Natural killer cell (primary cell): ENCODE data around the gene CCDC40. TPM values are rescaled to one million over a fixed set of nuclear protein-coding genes. Genes with fewer than 3 reads are reported as not detected.
A peak's percentile ranks its signal among the peaks of the same experiment; 100 is the strongest.

Experiments used
- ATAC-seq, 3 donors: fragments of 150-1000 bp in 2 of 3; fragments of 200-7000 bp in 1 of 3; cut with Tn5 transposase; 1 replicate in 1 of 3; 2 replicates in 2 of 3; pipeline ENCODE4 v1.10.0; 2021; ENCODE audit warnings: mild to moderate bottlenecking in 2 of 3, moderate library complexity in 2 of 3
- DNase-seq, 2 donors: peaks; one replicate each; pipeline versions ENCODE4 v3.0.0 to v3.0.0-alpha.2; 2013 to 2021; ENCODE audit warnings: mixed read lengths in 1 of 2
- H3K27ac ChIP-seq: one replicate; pipeline ENCODE4 v1.5.1; 2013; ENCODE audit warnings: mild to moderate bottlenecking, low read length
- H3K27me3 ChIP-seq: one replicate; pipeline ENCODE4 v1.6.1; 2013; ENCODE audit warnings: low read length; ENCODE audit not compliant: control insufficient read depth, insufficient read depth
- H3K36me3 ChIP-seq: one replicate; pipeline ENCODE4 v1.6.1; 2013; ENCODE audit warnings: low read length; ENCODE audit not compliant: control insufficient read depth, insufficient read depth
- H3K4me1 ChIP-seq: one replicate; pipeline ENCODE4 v1.6.1; 2013; ENCODE audit warnings: low read length; ENCODE audit not compliant: control insufficient read depth, insufficient read depth
- H3K4me3 ChIP-seq: one replicate; pipeline ENCODE4 v1.5.1; 2013; ENCODE audit warnings: low read length
- H3K9me3 ChIP-seq: one replicate; pipeline ENCODE4 v1.6.1; 2013; ENCODE audit warnings: low read length; ENCODE audit not compliant: control insufficient read depth, insufficient read depth
- H3K27ac Mint-ChIP-seq, 2 donors: one replicate each; pipeline ENCODE4 v1.8.0; 2022; ENCODE audit warnings: mild to moderate bottlenecking in 2 of 2, mixed read lengths in 2 of 2, moderate library complexity in 1 of 2
- H3K27me3 Mint-ChIP-seq, 2 donors: one replicate each; pipeline ENCODE4 v1.8.0; 2022; ENCODE audit warnings: low read depth in 2 of 2, mixed read lengths in 2 of 2
- H3K36me3 Mint-ChIP-seq: one replicate; pipeline ENCODE4 v1.8.0; 2022; ENCODE audit warnings: mixed read lengths
- H3K4me1 Mint-ChIP-seq, 2 donors: one replicate each; pipeline ENCODE4 v1.8.0; 2022; ENCODE audit warnings: mixed read lengths in 2 of 2
- H3K4me3 Mint-ChIP-seq: one replicate; pipeline ENCODE4 v1.8.0; 2022; ENCODE audit warnings: mild to moderate bottlenecking, moderate library complexity, mixed read lengths
- H3K9me3 Mint-ChIP-seq, 2 donors: one replicate each; pipeline ENCODE4 v1.8.0; 2022; ENCODE audit warnings: mixed read lengths in 2 of 2
- WGBS: methylation state at CpG from one replicate; pipeline ENCODE4 v1.1.7; 2013; ENCODE audit warnings: missing lambda C conversion rate; ENCODE audit not compliant: insufficient coverage; 5-methylcytosine and 5-hydroxymethylcytosine counted together
- intact Hi-C: fragments of 100-400 bp; cut with micrococcal nuclease; formaldehyde crosslinking; loops from one replicate; pipeline ENCODE4 v1.14.2; 2022
- total RNA-seq, 4 donors: library from RNA; stranded (reverse); fragments of 120-200 nt in 1 of 4; gene quantifications; one replicate each; pipeline versions ENCODE4 v1.2.3 to v1.2.4, GENCODE V29; 2013 to 2022
- TF ChIP-seq, protein P1 (sequence below): fragments of 200-600 bp; IDR thresholded peaks from one replicate; pipeline ENCODE4 v1.8.0; 2022; ENCODE audit warnings: antibody characterized with exemption

The CCDC40 gene
- total RNA-seq, 3 donors from 2014 or later (not counting 1 experiment from before 2014, with no cell fraction given) = 0.95 to 2.4 (median 1.5) TPM

DNA sequence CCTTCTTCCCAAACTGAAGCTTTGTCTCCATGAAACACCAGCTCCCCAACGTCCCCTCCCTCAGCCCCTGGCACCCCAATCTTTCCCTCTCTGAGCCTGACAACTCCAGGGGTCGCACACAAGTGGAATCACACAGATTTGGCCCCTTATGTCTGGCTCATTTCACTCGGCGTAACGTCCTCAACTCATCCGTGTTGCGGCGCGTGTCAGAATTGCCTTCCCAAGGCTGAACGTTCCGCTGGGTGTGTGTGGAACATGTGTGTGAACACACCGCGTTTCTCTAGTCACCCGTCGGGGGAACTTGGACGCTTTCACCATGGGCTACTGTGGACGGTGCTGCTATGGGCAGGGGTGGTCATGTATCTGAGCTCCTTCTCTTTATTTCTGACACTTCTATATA, 45.7 kb upstream of the CCDC40 start:
- WGBS = 95% methylated on average over 17 of the region's 17 CpGs
- TF ChIP-seq, protein P1, sequence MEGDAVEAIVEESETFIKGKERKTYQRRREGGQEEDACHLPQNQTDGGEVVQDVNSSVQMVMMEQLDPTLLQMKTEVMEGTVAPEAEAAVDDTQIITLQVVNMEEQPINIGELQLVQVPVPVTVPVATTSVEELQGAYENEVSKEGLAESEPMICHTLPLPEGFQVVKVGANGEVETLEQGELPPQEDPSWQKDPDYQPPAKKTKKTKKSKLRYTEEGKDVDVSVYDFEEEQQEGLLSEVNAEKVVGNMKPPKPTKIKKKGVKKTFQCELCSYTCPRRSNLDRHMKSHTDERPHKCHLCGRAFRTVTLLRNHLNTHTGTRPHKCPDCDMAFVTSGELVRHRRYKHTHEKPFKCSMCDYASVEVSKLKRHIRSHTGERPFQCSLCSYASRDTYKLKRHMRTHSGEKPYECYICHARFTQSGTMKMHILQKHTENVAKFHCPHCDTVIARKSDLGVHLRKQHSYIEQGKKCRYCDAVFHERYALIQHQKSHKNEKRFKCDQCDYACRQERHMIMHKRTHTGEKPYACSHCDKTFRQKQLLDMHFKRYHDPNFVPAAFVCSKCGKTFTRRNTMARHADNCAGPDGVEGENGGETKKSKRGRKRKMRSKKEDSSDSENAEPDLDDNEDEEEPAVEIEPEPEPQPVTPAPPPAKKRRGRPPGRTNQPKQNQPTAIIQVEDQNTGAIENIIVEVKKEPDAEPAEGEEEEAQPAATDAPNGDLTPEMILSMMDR = no peak
- Mint-ChIP-seq H3K4me3 (peak overlapping the region; percentile 43), H3K36me3 (no peaks in the 10 kb centered on the region), H3K4me1 (peaks cover 9 to 13% of the 10 kb centered on the region in 2 donors), H3K27ac (no peak overlapping the region), H3K27me3 (peaks cover 8 to 18% of the 10 kb centered on the region in 2 donors), H3K9me3 (no peaks in the 10 kb centered on the region)
- ATAC-seq = no peak
- Histone ChIP-seq H3K27me3 (peaks cover 6% of the 10 kb centered on the region), H3K4me3 (no peak overlapping the region), H3K9me3 (no peaks in the 10 kb centered on the region), H3K27ac (no peak overlapping the region), H3K4me1 (peaks cover 41% of the 10 kb centered on the region), H3K36me3 (no peaks in the 10 kb centered on the region)
- DNase-seq = no peak
- intact Hi-C loops = loop anchor here (5.0 kb wide), 1 partner anchor 248 kb away; no protein-coding TSS in a partner anchor

DNA sequence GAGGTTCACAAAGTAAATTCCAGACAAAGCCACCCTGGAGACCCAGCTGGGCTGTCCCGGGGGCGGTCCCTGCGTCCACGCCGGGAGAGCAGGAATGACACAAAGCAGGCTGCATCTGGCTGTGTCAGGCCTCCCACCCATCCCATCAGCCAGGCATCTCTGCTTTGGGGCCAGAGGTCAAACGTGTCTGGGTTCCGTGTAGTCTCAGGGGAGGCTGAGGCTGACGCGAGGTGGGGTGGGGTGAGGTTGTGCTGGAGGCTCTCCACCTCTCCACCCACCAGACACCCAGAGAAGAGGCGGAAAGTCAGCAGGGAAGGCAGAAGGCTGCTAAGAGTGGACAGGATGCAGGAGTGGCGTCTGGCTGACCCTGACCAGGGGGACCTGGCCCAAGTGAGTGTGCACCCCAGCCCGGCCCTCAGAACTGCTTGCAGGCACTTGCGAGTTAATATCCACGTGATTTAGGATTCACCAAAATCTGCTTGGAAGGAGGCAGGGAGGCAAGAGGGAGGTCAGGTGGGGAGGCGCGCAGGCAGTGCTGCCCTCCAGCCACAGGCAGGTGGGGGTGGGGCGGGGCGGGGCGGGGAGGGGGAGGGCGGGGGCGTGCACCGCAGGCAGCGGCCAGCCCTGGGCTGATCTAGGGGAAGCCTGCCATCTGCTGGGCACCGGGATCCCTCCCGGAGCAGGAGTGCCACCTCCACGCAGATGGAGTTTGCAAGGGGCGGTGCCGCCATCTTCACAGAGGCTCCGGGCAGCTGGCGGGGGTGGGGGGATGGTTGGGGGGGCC, 45.1 kb upstream of the CCDC40 start:
- TF ChIP-seq, protein P1 = peak; percentile 44
- Histone ChIP-seq H3K4me1 (peaks cover 43% of the 10 kb centered on the region), H3K9me3 (no peaks in the 10 kb centered on the region), H3K27me3 (peaks cover 6% of the 10 kb centered on the region), H3K36me3 (no peaks in the 10 kb centered on the region), H3K27ac (no peak overlapping the region), H3K4me3 (peak overlapping the region; percentile 24)
- intact Hi-C loops = loop anchor here (5.0 kb wide), 1 partner anchor 249 kb away; no protein-coding TSS in a partner anchor
- H3K36me3 Mint-ChIP-seq = no peaks in the 10 kb centered on the region
- peak overlapping the region; percentile 59 for H3K4me3 Mint-ChIP-seq
- peak; percentile 87 to 89 (median 88) for ATAC-seq
- peak; percentile 47 to 91 for DNase-seq
- 36% methylated on average over 20 of the region's 30 CpGs for WGBS
- no peak overlapping the region for H3K27ac Mint-ChIP-seq
- H3K4me1 Mint-ChIP-seq = peaks cover 16 to 20% of the 10 kb centered on the region in 2 donors
- H3K27me3 Mint-ChIP-seq = peaks cover 8 to 18% of the 10 kb centered on the region in 2 donors
- H3K9me3 Mint-ChIP-seq = no peaks in the 10 kb centered on the region

DNA sequence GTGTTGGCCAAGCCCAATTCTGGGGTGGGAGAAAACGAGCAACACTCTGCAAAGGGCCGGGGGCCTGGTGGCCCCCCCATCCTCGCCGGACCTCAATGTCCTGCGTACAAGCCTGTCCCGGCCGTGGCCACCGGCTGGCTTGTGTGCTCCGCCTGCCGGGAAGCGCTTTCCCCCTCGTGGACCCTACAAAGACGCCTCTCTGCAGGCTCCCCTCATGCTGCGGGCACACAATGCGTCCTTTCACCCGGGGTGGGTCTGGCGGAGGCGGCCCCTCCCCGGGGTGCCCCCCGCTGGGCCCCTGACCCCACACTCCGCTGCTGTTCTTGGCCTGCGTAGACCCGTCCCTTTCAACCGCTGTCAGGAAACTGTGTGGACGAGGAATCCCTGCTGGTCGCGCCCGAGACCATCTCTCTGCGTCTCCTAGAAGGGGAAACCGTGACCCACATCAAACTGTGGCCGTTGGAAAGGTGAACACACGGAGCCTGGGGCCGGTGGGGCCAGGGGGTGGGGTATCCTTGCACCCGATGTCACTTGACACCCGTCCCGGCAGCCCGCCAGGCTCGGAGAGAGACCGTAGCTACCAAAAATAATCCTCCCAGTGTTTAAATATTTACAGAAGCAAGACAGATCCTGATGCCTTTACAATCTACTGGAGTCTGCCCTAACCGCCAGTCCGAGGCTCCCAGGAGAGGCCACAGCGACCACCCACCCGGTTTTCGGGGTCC, 44.4 kb upstream of the CCDC40 start:
- 15% methylated on average over 44 of the region's 44 CpGs for WGBS
- peak overlapping the region in 1 of 2 donors; percentile 58 for H3K27ac Mint-ChIP-seq
- TF ChIP-seq, protein P1 = peak; percentile 18
- H3K27ac ChIP-seq = no peak overlapping the region
- H3K27me3 ChIP-seq = peaks cover 6% of the 10 kb centered on the region
- intact Hi-C loops = loop anchor here (5.0 kb wide), 1 partner anchor 250 kb away; no protein-coding TSS in a partner anchor
- H3K9me3 ChIP-seq = no peaks in the 10 kb centered on the region
- H3K4me3 ChIP-seq = peak overlapping the region; percentile 24
- H3K36me3 ChIP-seq = no peaks in the 10 kb centered on the region
- DNase-seq (peak in 1 of 2 donors; percentile 28), ATAC-seq (peak in 2 of 3 donors; percentile 8 to 21)
- H3K9me3 Mint-ChIP-seq = no peaks in the 10 kb centered on the region
- no peaks in the 10 kb centered on the region for H3K36me3 Mint-ChIP-seq
- peaks cover 51% of the 10 kb centered on the region for H3K4me1 ChIP-seq
- H3K4me1 Mint-ChIP-seq = peaks cover 23 to 27% of the 10 kb centered on the region in 2 donors
- peak overlapping the region; percentile 70 for H3K4me3 Mint-ChIP-seq
- peaks cover 8 to 18% of the 10 kb centered on the region in 2 donors for H3K27me3 Mint-ChIP-seq
